ENCODE measurements around the gene TNFRSF4.

The TNFRSF4 gene

GRCh38 chr1:1173061-1173792 lies 40.7 kb downstream of the TNFRSF4 start:
- no peak for FAIRE-seq

GRCh38 chr1:1171546-1172340 lies 42.2 kb downstream of the TNFRSF4 start:
- FAIRE-seq (no peak), DNase-seq (ENCODE audit: extremely low spot score, insufficient read length, low read depth) (no peak)

More at GRCh38 chr1:1173061-1173792, 40.7 kb downstream of the TNFRSF4 start:
- DNase-seq (ENCODE audit: extremely low spot score, insufficient read length, low read depth) = no peak

DNA sequence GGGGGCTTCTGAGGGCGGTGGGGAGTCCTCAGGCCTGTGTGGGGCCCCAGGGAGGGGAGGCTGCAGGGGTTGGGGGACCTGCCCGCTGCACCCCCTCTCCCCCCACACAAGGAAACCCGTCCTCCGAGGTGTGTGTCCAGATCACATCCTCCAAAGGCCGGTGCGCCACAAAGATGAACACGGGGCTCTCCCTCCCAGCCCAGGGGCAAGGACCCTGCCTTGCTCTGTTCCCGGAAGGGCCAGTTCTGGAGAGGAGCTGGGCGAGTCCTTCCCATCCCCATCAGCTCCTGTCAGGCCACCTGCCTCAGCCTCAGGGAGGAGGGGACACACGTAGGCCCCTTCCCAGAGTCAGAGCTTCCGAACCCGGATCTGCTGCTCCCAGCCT lies 42.8 kb downstream of the TNFRSF4 start:
- FAIRE-seq (peak; percentile 12), DNase-seq (ENCODE audit: extremely low spot score, insufficient read length, low read depth) (no peak)

GRCh38 chr1:1170215-1171091 lies 43.5 kb downstream of the TNFRSF4 start:
- DNase-seq (ENCODE audit: extremely low spot score, insufficient read length, low read depth) (no peak), FAIRE-seq (no peak)

- FAIRE-seq (no peak), DNase-seq (ENCODE audit: extremely low spot score, insufficient read length, low read depth) (no peak)
Observed at GRCh38 chr1:1169429-1170214, 44.3 kb downstream of the TNFRSF4 start.

GRCh38 chr1:1168451-1169411 lies 45.2 kb downstream of the TNFRSF4 start:
- DNase-seq (ENCODE audit: extremely low spot score, insufficient read length, low read depth) = no peak

DNA sequence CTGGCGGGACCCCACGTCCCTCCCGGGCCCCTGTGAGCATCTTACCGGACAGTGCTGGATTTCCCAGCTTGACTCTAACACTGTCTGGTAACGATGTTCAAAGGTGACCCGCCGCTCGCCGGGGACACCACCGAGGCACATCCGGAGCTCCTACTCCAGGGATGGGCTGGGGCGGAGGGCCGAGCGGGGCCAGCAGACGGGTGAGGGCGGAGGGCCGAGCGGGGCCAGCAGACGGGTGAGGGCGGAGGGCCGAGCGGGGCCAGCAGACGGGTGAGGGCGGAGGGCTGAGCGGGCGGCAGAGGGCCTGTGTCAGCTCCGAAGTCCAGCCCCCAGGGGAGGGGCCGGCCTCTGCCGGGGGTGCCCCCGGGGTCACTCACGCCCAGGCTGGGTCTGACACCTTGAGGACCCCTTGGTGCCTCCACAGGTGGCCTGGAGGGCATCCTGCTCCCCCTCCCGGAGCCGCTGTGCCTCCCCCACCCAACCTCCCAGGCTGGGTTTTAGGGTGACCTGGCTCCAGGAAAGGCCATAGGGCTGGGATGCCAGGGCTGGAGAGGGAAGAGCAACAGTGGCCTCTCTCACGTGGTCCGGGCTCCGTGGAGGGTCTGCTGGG lies 46.0 kb downstream of the TNFRSF4 start:
- DNase-seq (ENCODE audit: extremely low spot score, insufficient read length, low read depth) (no peak), FAIRE-seq (no peak)

More at GRCh38 chr1:1168451-1169411, 45.2 kb downstream of the TNFRSF4 start:
- FAIRE-seq = no peak

DNA sequence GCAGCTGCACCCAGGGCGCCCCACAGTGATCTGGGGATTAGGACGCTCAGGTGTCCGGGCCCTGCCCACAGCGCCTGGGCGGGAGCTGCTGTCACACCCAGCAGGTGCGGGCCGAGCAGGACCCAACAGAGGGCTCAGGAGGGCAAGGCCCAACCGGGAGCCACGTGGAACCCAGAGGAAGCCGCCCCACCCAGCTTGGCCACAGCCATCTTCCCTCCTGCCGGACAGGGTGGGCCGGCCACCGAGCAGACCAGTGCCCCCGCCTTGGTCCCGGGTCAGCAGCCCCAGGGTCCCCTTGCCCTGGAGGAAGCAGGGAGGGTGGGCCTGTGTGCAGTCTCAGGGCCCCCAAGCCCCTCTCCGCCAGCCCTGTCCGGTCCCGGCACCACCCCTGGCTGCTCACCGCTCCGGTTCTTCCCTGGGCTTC lies 46.5 kb downstream of the TNFRSF4 start:
- DNase-seq (ENCODE audit: extremely low spot score, insufficient read length, low read depth) (no peak), FAIRE-seq (no peak)

DNA sequence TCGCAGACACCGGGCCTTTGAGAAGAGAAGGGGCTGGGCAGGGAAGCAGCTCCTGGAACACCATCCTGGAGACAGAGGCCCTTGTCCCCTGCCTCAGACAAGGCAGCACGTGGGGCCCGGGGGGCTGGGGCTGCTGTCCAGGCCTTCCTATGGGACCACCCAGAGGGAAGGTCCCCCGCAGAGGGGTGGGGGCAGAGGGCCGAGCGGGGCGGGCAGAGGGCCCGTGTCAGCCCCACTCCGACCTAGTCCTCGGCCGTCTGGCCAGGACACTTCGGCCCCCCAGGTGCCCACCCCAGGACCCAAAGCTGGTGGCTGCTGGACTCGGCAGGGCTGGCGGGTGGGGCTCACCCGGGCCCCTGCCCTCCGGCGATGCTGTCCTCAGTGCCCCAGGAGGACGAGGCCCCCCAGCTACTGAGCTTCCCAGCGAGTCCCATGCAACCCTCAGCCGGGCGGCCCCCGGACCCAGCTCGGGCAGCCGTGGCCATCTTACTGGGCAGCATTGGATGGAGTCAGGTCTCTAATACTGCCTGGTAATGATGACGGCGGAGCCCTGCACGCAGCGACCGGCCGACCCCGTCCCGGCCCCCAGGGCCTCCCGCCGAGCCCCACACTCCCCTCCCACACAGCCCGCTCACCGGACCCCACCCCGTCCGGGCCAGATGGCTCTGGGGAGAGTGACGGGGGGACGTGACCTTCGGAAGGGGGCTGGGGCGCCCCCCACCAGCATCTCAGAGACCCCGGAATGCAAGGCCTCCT lies 47.1 kb downstream of the TNFRSF4 start:
- DNase-seq (ENCODE audit: extremely low spot score, insufficient read length, low read depth) (no peak), FAIRE-seq (no peak)

DNA sequence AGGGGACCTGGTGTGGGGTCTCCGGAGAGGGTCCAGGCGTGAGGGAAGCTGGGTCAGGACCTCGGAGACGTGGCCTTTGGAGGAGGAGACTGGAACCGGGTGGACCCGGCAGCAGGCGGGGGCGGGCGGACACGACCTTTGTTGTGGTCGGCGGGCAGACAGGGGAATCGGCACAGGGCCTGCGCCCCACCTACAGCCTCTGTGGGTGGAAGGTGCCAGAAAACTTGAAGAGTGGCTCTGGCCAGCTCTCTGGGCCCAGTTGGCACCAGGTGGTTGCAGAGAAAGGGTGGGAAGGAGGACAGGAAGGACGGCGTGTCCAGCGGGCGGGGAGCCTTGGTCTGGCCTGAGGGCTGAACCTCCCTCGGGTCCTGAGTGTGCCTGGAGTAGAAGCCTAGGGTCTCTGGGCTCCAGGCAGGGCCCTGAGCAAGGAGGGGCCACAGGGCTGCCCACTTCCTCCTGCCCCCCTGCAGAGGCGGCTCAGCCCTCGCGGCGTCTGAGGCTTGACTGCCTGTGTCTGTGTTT lies 48.0 kb downstream of the TNFRSF4 start:
- FAIRE-seq = no peak
- no peak for DNase-seq (ENCODE audit: extremely low spot score, insufficient read length, low read depth)

DNA sequence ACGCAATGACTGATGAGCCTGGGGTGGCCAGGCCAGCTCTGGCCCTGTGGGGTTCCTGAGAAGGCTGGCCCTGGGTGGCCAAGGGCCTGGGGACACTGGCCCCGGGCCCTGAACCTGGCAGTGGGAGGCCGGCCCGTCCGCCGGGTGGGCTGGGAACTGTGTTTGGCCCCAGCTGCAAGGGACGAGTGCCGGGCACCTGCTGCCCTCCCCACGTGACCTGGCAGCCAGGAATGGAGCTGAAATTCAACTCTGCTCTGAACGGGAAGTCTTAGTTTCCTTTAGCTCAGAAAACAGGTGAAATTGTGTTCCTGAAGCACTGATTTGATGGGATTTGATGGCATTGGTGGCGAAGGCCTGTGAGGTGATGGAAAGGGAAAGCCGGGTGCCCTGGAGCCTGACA lies 48.5 kb downstream of the TNFRSF4 start:
- DNase-seq (ENCODE audit: extremely low spot score, insufficient read length, low read depth) (no peak), FAIRE-seq (no peak)

GRCh38 chr1:1164701-1165451 lies 49.1 kb downstream of the TNFRSF4 start:
- DNase-seq (ENCODE audit: extremely low spot score, insufficient read length, low read depth) = no peak
- FAIRE-seq = no peak

DNA sequence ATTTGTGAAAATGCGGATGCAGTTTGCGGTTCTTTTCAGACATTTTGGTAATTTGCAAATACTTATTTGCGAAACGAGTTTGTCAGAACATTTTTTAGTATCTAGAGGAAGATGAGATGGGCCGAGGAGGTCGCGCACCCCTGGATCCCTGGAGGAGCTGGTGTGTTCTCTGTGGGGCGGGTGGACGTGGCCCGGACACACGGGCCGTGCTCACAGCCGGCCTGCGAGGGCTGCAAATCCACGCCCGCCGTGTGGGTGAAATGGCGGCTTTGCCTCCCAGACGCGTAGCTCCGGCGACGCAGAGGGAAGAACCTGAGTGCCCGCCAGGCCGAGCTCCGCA lies 49.6 kb downstream of the TNFRSF4 start:
- DNase-seq (ENCODE audit: extremely low spot score, insufficient read length, low read depth) (no peak), FAIRE-seq (no peak)

GRCh38 chr1:1163538-1164070 lies 50.3 kb downstream of the TNFRSF4 start:
- no peak for DNase-seq (ENCODE audit: extremely low spot score, insufficient read length, low read depth)

DNA sequence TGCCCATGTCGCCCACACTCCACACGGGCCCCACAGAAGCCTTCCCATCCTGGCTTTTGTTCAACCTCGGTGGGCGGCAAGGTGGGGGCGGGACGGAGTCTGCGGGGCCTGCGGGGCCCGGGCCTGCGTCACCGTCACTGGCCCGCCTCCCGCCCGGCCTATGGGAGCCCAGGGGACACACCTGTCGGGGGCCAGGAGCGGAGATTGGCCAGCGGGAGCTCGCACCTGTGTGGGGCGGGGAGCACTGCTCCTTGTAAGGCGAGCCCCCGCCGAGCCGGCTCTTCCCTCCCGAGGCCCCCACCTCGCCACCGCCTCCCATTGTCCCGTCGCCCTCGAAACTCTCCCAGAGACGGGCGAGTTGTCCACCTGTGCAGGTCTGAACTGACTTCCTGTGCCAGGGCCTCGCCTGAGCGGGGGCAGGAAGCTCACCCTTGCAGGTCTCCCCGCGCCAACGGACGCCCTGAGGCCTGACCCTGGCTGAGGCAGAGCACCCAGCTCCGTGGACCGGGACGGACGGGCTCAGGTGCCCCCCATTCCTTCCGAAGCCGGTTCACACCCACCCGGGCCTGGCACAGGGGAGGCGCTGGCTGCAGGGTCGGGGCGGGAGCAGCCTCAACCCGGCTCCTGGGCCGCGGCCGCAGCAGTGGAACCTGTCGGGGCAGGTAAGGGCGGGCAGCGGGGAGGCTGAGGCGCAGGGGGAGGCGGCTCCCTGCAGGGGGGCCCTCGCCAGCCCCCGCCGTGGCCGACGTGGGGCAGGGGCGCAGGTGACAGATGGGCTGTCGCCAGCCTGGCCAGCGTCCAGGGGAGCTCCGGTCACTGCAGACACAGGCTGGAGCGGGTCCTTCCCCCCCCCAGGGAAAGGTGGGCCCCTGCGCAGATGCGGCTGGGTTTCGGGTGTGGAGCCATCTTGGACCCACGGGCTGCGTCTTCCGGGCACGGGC lies 51.1 kb downstream of the TNFRSF4 start:
- no peak for DNase-seq (ENCODE audit: extremely low spot score, insufficient read length, low read depth)
- no peak for FAIRE-seq

More at GRCh38 chr1:1163538-1164070, 50.3 kb downstream of the TNFRSF4 start:
- no peak for FAIRE-seq

All from GM18507 (cell line).